ENCODE data around the gene PCAT6.

The PCAT6 gene

DNA sequence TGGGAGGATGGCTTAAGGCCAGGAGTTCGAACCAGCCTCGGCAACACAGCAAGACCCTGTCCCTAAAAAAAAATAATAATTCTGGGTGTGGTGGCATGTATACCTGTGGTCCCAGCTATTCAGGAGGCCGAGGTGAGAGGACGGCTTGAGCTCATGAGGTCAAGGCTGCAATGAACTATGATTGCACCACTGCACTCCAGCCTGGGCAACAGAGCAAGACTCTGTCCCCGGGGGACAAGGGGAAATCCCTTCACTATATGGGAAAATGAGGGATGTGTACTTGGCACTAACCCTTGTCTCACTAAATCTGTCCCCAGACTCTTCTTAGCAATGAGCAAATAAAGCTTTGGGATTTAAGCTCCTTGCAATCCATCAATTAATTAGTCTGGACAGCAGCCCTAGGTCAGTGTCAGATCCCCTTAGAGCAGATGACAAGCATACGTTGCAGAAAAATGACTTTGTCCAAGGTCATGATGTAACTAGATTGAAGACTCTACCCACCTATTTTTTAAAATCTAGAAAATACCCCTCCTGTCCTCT, 11.9 kb upstream of the PCAT6 start:
- TF ChIP-seq POLR2AphosphoS5 (IDR thresholded peaks at IDR 0.05; ENCODE audit: low read depth, low read length) (no peak), TAF1 (IDR thresholded peaks at IDR 0.05; ENCODE audit: borderline replicate concordance, insufficient read depth, low read length) (no peak), SIN3A (IDR thresholded peaks at IDR 0.05; ENCODE audit: borderline replicate concordance, insufficient read depth, low read length) (no peak)

- TF ChIP-seq REST (IDR thresholded peaks at IDR 0.05; ENCODE audit: insufficient read depth in 1 of 2, low read depth in 2 of 2, low read length in 2 of 2) (no peak), FOXP2 (optimal IDR thresholded peaks at IDR 0.05; ENCODE audit: borderline replicate concordance, extremely low read depth, extremely low read length, insufficient read depth) (no peak), SIN3A (IDR thresholded peaks at IDR 0.05; ENCODE audit: borderline replicate concordance, insufficient read depth, low read length) (no peak), POLR2AphosphoS5 (IDR thresholded peaks at IDR 0.05; ENCODE audit: low read depth, low read length) (no peak), TAF1 (IDR thresholded peaks at IDR 0.05; ENCODE audit: borderline replicate concordance, insufficient read depth, low read length) (no peak)
Observed at GRCh38 chr1:202800742-202801141, 10.0 kb upstream of the PCAT6 start.

DNA sequence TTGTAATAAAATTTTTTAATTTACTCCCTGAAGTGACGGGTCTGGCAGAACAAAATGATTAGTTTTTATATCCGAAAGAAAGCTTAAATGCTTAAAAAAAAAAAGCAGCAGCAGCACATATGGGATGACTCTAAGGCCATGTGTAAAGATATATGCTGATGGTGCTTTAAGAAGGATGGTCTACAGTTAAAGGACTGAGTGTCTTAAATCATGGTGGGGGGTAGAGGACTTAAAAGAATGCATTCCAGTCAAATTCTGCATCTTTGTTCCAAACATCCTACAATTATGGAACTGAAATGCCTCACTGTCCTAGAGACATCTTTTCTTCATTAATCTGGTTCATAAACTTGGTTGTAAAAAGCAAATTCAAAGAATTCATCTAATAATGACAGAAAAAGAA, 9.6 kb upstream of the PCAT6 start:
- TF ChIP-seq REST (IDR thresholded peaks at IDR 0.05; ENCODE audit: insufficient read depth in 1 of 2, low read depth in 2 of 2, low read length in 2 of 2) (no peak), POLR2AphosphoS5 (IDR thresholded peaks at IDR 0.05; ENCODE audit: low read depth, low read length) (no peak), TAF1 (IDR thresholded peaks at IDR 0.05; ENCODE audit: borderline replicate concordance, insufficient read depth, low read length) (no peak), FOXP2 (optimal IDR thresholded peaks at IDR 0.05; ENCODE audit: borderline replicate concordance, extremely low read depth, extremely low read length, insufficient read depth) (no peak), SIN3A (IDR thresholded peaks at IDR 0.05; ENCODE audit: borderline replicate concordance, insufficient read depth, low read length) (no peak)

GRCh38 chr1:202802034-202802433, 8.7 kb upstream of the PCAT6 start:
- TF ChIP-seq FOXP2 (optimal IDR thresholded peaks at IDR 0.05; ENCODE audit: borderline replicate concordance, extremely low read depth, extremely low read length, insufficient read depth), result no peak
- TF ChIP-seq REST (IDR thresholded peaks at IDR 0.05; ENCODE audit: insufficient read depth in 1 of 2, low read depth in 2 of 2, low read length in 2 of 2), result no peak
- no peak for TF ChIP-seq TAF1 (IDR thresholded peaks at IDR 0.05; ENCODE audit: borderline replicate concordance, insufficient read depth, low read length)
- TF ChIP-seq SIN3A (IDR thresholded peaks at IDR 0.05; ENCODE audit: borderline replicate concordance, insufficient read depth, low read length), result no peak
- TF ChIP-seq POLR2AphosphoS5 (IDR thresholded peaks at IDR 0.05; ENCODE audit: low read depth, low read length), result no peak

DNA sequence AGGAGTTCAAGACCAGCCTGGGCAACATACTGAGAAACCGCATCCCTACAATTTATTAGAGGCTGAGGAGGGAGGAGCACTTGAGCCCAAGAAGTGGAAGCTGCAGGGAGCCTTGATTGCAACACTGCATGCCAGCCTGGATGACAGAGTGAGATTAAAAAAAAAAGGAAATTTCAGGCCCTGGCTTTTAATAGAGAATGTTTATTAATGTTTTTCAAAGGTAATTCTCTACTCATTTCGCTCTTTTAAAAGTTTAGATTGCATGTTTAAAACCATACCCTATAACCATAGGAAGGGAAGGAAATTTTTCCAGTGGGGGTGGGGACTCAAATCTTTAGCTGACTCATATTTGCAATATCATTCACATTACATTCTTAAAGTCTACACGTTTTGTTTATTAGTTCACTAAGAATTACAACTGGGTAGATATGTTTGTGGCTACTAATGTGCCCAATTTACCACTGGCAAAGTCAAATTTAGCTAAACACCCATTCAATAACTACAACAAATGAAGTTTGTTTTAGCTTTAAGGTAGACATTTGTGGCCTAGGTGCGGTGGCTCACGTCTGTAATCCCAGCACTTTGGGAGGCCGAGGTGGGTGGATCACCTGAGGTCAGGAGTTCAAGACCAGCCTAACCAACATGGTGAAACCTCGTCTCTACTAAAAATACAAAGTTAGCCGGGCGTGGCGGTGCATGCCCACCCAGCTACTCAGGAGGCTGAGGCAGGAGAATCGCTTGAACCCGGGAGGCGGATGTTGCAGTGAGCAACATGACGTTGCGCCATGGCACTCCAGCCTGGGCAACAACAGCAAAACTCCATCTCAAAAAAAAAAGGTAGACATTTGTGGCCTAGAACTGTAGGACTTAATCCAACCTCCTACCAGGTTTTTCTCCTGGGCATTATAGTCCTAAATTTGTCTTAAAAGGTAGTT, 7.5 kb upstream of the PCAT6 start:
- TF ChIP-seq TAF1 (IDR thresholded peaks at IDR 0.05; ENCODE audit: borderline replicate concordance, insufficient read depth, low read length), result no peak
- TF ChIP-seq SIN3A (IDR thresholded peaks at IDR 0.05; ENCODE audit: borderline replicate concordance, insufficient read depth, low read length), result no peak
- TF ChIP-seq POLR2AphosphoS5 (IDR thresholded peaks at IDR 0.05; ENCODE audit: low read depth, low read length), result no peak

DNA sequence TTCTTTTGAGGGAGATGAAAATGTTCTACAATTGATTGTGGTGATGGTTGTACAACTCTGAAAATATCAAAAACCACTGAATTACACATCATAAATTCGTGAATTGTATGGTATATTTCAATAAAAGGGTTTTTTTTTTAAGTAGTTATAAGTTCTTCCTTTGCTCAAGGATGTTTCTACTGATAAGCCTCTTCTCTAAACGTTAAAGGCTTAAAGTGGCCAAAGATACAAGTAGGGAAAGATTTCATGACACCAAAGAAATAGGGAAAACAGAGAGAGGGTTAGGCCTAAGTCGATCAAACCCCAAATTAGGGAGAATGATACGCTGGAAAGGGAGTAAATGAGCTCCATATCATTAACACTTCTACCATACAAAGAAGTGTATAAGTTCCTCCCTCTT, 6.6 kb upstream of the PCAT6 start:
- TF ChIP-seq SIN3A (IDR thresholded peaks at IDR 0.05; ENCODE audit: borderline replicate concordance, insufficient read depth, low read length) (no peak), REST (IDR thresholded peaks at IDR 0.05; ENCODE audit: insufficient read depth in 1 of 2, low read depth in 2 of 2, low read length in 2 of 2) (no peak), FOXP2 (optimal IDR thresholded peaks at IDR 0.05; ENCODE audit: borderline replicate concordance, extremely low read depth, extremely low read length, insufficient read depth) (no peak), POLR2AphosphoS5 (IDR thresholded peaks at IDR 0.05; ENCODE audit: low read depth, low read length) (no peak), TAF1 (IDR thresholded peaks at IDR 0.05; ENCODE audit: borderline replicate concordance, insufficient read depth, low read length) (no peak)
